GM12878 (cell line): ENCODE measurements around the gene UBAC2. TPM values are rescaled to one million over a fixed set of nuclear protein-coding genes. Genes with fewer than 3 reads are reported as not detected.

Experiments used
- ATAC-seq: fragments of 200-7000 bp; cut with Tn5 transposase; 3 replicates; pipeline ENCODE4 v1.9.1; 2020; ENCODE audit warnings: mild to moderate bottlenecking, moderate library complexity
- BruUV-seq: library from RNA; stranded (reverse); fragments of 400-500 nt; replicated peaks from 2 replicates; lab custom pipeline; 2021; lab: Mats Ljungman, UMichigan
- CTCF ChIA-PET: fragments of 300-600 bp; sonication (Branson Sonifier 250); formaldehyde crosslinking; extraction: SDS; loops from one replicate; lab custom pipeline; 2021; ENCODE audit warnings: inconsistent platforms; lab: Yijun Ruan, JAX
- POLR2A ChIA-PET: fragments of 350-600 bp; formaldehyde crosslinking; extraction: SDS; loops from one replicate; lab custom pipeline; 2021; ENCODE audit warnings: inconsistent platforms; lab: Charles Lee
- RAD21 ChIA-PET: fragments of 300-600 bp; sonication (Branson Sonifier 250); formaldehyde crosslinking; loops from one replicate; lab custom pipeline; 2023; ENCODE audit warnings: antibody characterized with exemption; ENCODE audit not compliant: unreplicated experiment; lab: Charles Lee
- SMC1A ChIA-PET: fragments of 300-600 bp; sonication (Branson Sonifier 250); formaldehyde crosslinking; loops from one replicate; lab custom pipeline; 2023; ENCODE audit not compliant: unreplicated experiment, uncharacterized antibody; lab: Charles Lee
- DNase-seq: peaks from one replicate; pipeline ENCODE4 v3.0.0-alpha.2; 2011; ENCODE audit warnings: low read depth, low spot score
- FAIRE-seq: peaks from 3 replicates; lab custom pipeline; 2011; peaks lifted over from hg19 to GRCh38; lab: Jason Lieb, UNC
- H2AFZ ChIP-seq: 2 replicates; pipeline ENCODE4 v1.6.0; 2011; ENCODE audit warnings: low read depth, low read length, control low read depth; ENCODE audit not compliant: control insufficient read depth
- H3K27ac ChIP-seq: 2 replicates; pipeline ENCODE4 v1.5.1; 2011; ENCODE audit warnings: control low read depth; ENCODE audit not compliant: control insufficient read depth, insufficient read depth
- H3K27me3 ChIP-seq, 2 experiments: replicated peaks in 1 of 2; 2 replicates each; pipeline versions ENCODE4 v1.6.0 to v1.6.1; 2011; ENCODE audit warnings: low read length in 1 of 2; ENCODE audit not compliant: control insufficient read depth in 2 of 2, insufficient read depth in 2 of 2
- H3K36me3 ChIP-seq, 2 experiments: 2 replicates each; pipeline ENCODE4 v1.5.1; 2011; ENCODE audit warnings: low read length in 1 of 2; ENCODE audit not compliant: control insufficient read depth in 2 of 2, insufficient read depth in 2 of 2
- H3K4me1 ChIP-seq: 2 replicates; pipeline ENCODE4 v1.6.1; 2011; ENCODE audit warnings: mild to moderate bottlenecking, low read length, moderate library complexity, mixed read lengths; ENCODE audit not compliant: control insufficient read depth, insufficient read depth
- H3K4me2 ChIP-seq: 2 replicates; pipeline ENCODE4 v1.6.0; 2011; ENCODE audit warnings: control low read depth; ENCODE audit not compliant: control insufficient read depth, insufficient read depth
- H3K4me3 ChIP-seq: fragments of 200-600 bp; sonication (generic); 2 replicates; pipeline ENCODE4 v1.5.1; 2016
- H3K79me2 ChIP-seq: 2 replicates; pipeline ENCODE4 v1.6.0; 2011; ENCODE audit warnings: low read length; ENCODE audit not compliant: control insufficient read depth, insufficient read depth
- H3K9ac ChIP-seq: 2 replicates; pipeline ENCODE4 v1.8.0; 2011; ENCODE audit warnings: low read length, control low read depth, mixed read lengths; ENCODE audit not compliant: control insufficient read depth, insufficient read depth
- H3K9me3 ChIP-seq: replicated peaks from 3 replicates; pipeline ENCODE4 v1.5.1; 2011; ENCODE audit warnings: mild to moderate bottlenecking, low read length; ENCODE audit not compliant: control insufficient read depth, insufficient read depth
- H4K20me1 ChIP-seq: 2 replicates; pipeline ENCODE4 v1.6.0; 2011; ENCODE audit not compliant: control insufficient read depth, insufficient read depth
- BRCA1 ChIP-seq: IDR thresholded peaks from 2 replicates; pipeline ENCODE4 v1.6.1; 2011; ENCODE audit warnings: low read depth, low read length, improper control_type of control experiment
- CBX5 ChIP-seq: sonication (generic); IDR thresholded peaks from 2 replicates; pipeline ENCODE4 v1.6.1; 2016; ENCODE audit warnings: low read depth, moderate library complexity, mild to moderate bottlenecking, inconsistent platforms
- CHD1 ChIP-seq: IDR thresholded peaks from 2 replicates; pipeline ENCODE4 v1.6.1; 2012; ENCODE audit warnings: low read depth, low read length, improper control_type of control experiment
- EGR1 ChIP-seq, 2 experiments: IDR thresholded peaks; 1 replicate in 1 of 2; 2 replicates in 1 of 2; pipeline ENCODE4 v1.6.1; 2011 to 2012; ENCODE audit warnings: low read depth in 2 of 2, low read length in 2 of 2, borderline replicate concordance in 1 of 2, mild to moderate bottlenecking in 1 of 2, moderate library complexity in 1 of 2
- ELK1 ChIP-seq: IDR thresholded peaks from 2 replicates; pipeline ENCODE4 v1.6.1; 2012; ENCODE audit warnings: low read depth, low read length, improper control_type of control experiment
- FOXK2 ChIP-seq: fragments of 450-650 bp; IDR thresholded peaks from 2 replicates; pipeline ENCODE4 v1.6.1; 2017; ENCODE audit warnings: mild to moderate bottlenecking, moderate library complexity
- FOXM1 ChIP-seq: IDR thresholded peaks from 2 replicates; pipeline ENCODE4 v1.6.1; 2012; ENCODE audit warnings: low read depth, mild to moderate bottlenecking, inconsistent platforms, low read length, moderate library complexity
- IKZF2 ChIP-seq, 2 experiments: fragments of 450-650 bp; IDR thresholded peaks; 2 replicates each; pipeline ENCODE4 v1.6.1; 2017; ENCODE audit warnings: mild to moderate bottlenecking in 2 of 2, moderate library complexity in 2 of 2
- LARP7 ChIP-seq: fragments of 450-650 bp; IDR thresholded peaks from 2 replicates; pipeline ENCODE4 v1.6.1; 2017; ENCODE audit warnings: mild to moderate bottlenecking
- NKRF ChIP-seq: fragments of 450-650 bp; conservative IDR thresholded peaks from 2 replicates; pipeline ENCODE4 v1.6.1; 2017; ENCODE audit warnings: mild to moderate bottlenecking, moderate library complexity
- PAX8 ChIP-seq: fragments of 450-650 bp; IDR thresholded peaks from 2 replicates; pipeline ENCODE4 v1.6.1; 2017; ENCODE audit warnings: mild to moderate bottlenecking, moderate library complexity
- RCOR1 ChIP-seq: conservative IDR thresholded peaks from 2 replicates; pipeline ENCODE4 v1.6.1; 2012; ENCODE audit warnings: low read depth, low read length, improper control_type of control experiment
- SUPT20H ChIP-seq: IDR thresholded peaks from 2 replicates; pipeline ENCODE4 v1.6.1; 2011; ENCODE audit warnings: low read depth, mild to moderate bottlenecking, low read length, moderate library complexity, borderline replicate concordance; ENCODE audit not compliant: control insufficient read depth
- SUZ12 ChIP-seq: fragments of 200-600 bp; sonication (generic); IDR thresholded peaks from one replicate; pipeline ENCODE4 v1.6.1; 2018; ENCODE audit warnings: antibody characterized with exemption, mild to moderate bottlenecking; ENCODE audit not compliant: unreplicated experiment
- YY1 ChIP-seq: IDR thresholded peaks from 2 replicates; pipeline ENCODE4 v1.6.1; 2011; ENCODE audit warnings: low read depth, mild to moderate bottlenecking, low read length
- ZNF592 ChIP-seq: fragments of 450-650 bp; IDR thresholded peaks from 2 replicates; pipeline ENCODE4 v1.6.1; 2017; ENCODE audit warnings: mild to moderate bottlenecking, moderate library complexity
- ZZZ3 ChIP-seq: IDR thresholded peaks from 2 replicates; pipeline ENCODE4 v1.6.1; 2011; ENCODE audit warnings: low read depth; ENCODE audit not compliant: control insufficient read depth, insufficient read length
- WGBS: methylation state at CpG from one replicate; pipeline ENCODE4 v1.1.6; 2016; ENCODE audit warnings: low lambda C conversion rate; ENCODE audit not compliant: insufficient replicate concordance, insufficient coverage; ENCODE audit errors: missing lambda C conversion rate; 5-methylcytosine and 5-hydroxymethylcytosine counted together
- in situ Hi-C: fragments of 300-500 bp; cut with MboI; formaldehyde crosslinking; loops from 9 replicates; pipeline ENCODE4 v1.14.3; 2018; ENCODE audit warnings: mixed read lengths
- intact Hi-C: fragments of 100-400 bp; cut with micrococcal nuclease; formaldehyde crosslinking; loops from one replicate; pipeline ENCODE4 v1.14.2; 2022; ENCODE audit not compliant: unreplicated experiment
- polyA plus RNA-seq, 11 experiments: library from polyadenylated mRNA; depleted of rRNA in 4 of 11; unstranded in 6 of 11; stranded (reverse) in 5 of 11; fragments of >200 nt; fragmentation: Nextera tagmentation in 4 of 11; fragmentation: Illumina TruSeq in 1 of 11; extraction: Ambion mirVana in 4 of 11; extraction: Trizol in 1 of 11; gene quantifications; 1 replicate in 1 of 11; 2 replicates in 10 of 11; pipeline versions ENCODE4 v1.2.1 to v1.2.3, GENCODE V29; 2011 to 2016; ENCODE audit warnings: inconsistent platforms in 2 of 11, missing spikeins in 2 of 11, low read depth in 1 of 11
- total RNA-seq, 4 experiments: library from RNA; depleted of rRNA in 3 of 4; stranded (reverse); fragments of >200 nt in 3 of 4; fragmentation: Illumina TruSeq in 1 of 4; extraction: Trizol in 1 of 4; gene quantifications; 2 replicates each; pipeline versions ENCODE4 v1.2.1 to v1.2.3, GENCODE V29; 2013 to 2021

The UBAC2 gene
- total and polyA plus RNA-seq, 10 of the 15 experiments (the other 5 are each of a cell fraction or from before 2014, with no cell fraction given) = 3.0 to 54.6 (median 17.4) TPM

GRCh38 chr13:99398916-99399622 is 198.4 kb downstream of the UBAC2 start:
- H3K9me3 ChIP-seq = no peaks in the 10 kb centered on the region
- no peaks in the 10 kb centered on the region for H3K27me3 ChIP-seq
- ATAC-seq (no peak), DNase-seq (no peak), FAIRE-seq (no peak)
- ChIA-PET RAD21 (no interaction called here), POLR2A (no interaction called here), CTCF (interaction anchor here (1.8 kb wide), 1 partner anchor 36 kb away, joined by 4 read pairs; no protein-coding TSS in a partner anchor), SMC1A (interaction anchor here (0.7 to 1.6 kb wide), 6 partner anchors 10 to 427 kb away, joined by 3 to 9 read pairs (median 4); no protein-coding TSS in a partner anchor)
- H3K9ac ChIP-seq = no peak overlapping the region
- intact Hi-C loops (no loop called here), in situ Hi-C loops (no loop called here)
- H3K4me2 ChIP-seq = no peak overlapping the region
- H3K4me1 ChIP-seq = no peaks in the 10 kb centered on the region
- H4K20me1 ChIP-seq = no peaks in the 10 kb centered on the region
- WGBS = 85% methylated on average over 11 of the region's 11 CpGs
- no peaks in the 10 kb centered on the region for H3K79me2 ChIP-seq
- H3K27ac ChIP-seq = no peak overlapping the region
- no TSS peak for BruUV-seq
- no peak overlapping the region for H3K4me3 ChIP-seq
- TF ChIP-seq CHD1 = no peak
- no peak for TF ChIP-seq LARP7
- TF ChIP-seq ZNF592 = no peak
- TF ChIP-seq CBX5 = no peak
- no peak for TF ChIP-seq EGR1 (IDR thresholded peaks at IDR 0.05; ENCODE audit: borderline replicate concordance in 1 of 2, low read depth in 2 of 2, low read length in 2 of 2)
- TF ChIP-seq PAX8 = no peak
- no peak for TF ChIP-seq SUPT20H
- TF ChIP-seq BRCA1 = no peak
- no peak for TF ChIP-seq FOXM1
- TF ChIP-seq RCOR1 = no peak
- TF ChIP-seq NKRF = no peak
- TF ChIP-seq FOXK2 = no peak
- TF ChIP-seq SUZ12 = no peak
- no peak for TF ChIP-seq IKZF2 (IDR thresholded peaks at IDR 0.05)
- no peak for TF ChIP-seq ZZZ3
- TF ChIP-seq YY1 = no peak
- TF ChIP-seq ELK1 = no peak
- no peak overlapping the region for H2AFZ ChIP-seq
- no peaks in the 10 kb centered on the region for H3K36me3 ChIP-seq
